ENCODE results near the gene C8G.

The C8G gene

DNA sequence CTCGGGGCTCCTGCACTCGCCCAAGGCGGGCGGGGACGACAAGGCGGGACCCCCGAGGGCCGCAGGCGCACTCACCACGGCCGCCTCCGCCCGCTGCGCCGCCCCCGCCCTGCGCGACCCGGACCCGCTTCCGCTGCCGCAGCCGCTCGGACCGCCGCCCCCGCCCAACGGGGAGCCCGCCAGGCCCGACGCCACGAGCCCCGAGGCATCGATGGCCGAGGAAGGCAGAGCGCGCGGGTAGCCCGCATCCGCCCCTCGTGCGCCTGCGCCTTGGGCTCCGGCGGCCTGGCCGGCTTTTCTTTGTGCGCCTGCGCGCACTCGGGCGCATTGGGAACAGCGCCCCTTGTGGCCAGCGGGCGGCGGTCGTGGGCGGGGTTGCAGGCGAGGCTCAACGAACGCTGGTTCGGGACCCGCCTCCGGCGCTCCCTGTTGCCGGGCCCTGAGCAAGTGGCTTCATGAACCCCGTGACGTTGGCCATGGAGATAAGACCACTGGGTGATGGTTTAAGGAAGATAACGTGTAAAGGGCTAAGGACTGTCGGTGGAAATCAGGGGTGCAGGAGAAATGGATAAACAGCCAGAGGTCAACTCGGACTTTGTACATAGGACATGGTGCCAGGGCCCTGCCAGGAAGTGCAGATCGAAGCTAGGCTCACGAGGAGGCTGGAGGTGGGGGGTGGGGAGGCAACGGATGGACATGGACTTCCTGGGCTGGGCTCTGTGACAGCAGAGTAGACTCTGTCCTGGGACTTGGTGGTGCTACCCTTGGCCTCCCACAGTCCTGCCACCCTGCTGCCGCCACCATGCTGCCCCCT lies at the start of gene C8G, which contains the start of gene FBXW5:
Gene C8G (plus strand): TSS at position 725 of the 814 bp plus-strand sequence. CDS start 78 bp downstream, at position 803.
Gene FBXW5 (minus strand): TSS at position 220 of the 814 bp plus-strand sequence. CDS start 655 bp downstream, outside the sequence.
- peak; percentile 90 to 95 for DNase-seq (ENCODE audit: low read depth in 1 of 2, low spot score in 1 of 2)

DNA sequence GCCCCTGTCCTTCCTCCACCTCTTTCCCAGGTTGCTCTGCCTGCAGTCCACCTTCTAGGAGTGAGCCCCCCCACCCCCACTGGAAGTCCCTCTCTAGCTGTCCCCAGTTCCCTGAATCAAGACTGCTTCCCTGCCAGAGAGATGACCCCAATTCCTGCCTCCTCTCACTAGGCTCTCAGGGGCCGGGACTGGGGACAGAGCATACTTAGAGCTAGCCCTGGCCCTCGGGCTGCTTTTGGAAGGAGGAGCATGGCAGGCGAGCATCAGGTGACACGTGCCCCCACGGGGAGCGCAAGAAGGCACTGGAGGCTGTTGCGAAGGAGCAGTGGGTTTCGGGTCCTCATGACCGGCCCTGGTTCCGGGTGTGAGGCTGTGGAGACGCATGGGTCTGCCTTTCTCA lies 49.0 kb upstream of the C8G start:
- no peak for DNase-seq (ENCODE audit: low read depth in 1 of 2, low spot score in 1 of 2)

DNA sequence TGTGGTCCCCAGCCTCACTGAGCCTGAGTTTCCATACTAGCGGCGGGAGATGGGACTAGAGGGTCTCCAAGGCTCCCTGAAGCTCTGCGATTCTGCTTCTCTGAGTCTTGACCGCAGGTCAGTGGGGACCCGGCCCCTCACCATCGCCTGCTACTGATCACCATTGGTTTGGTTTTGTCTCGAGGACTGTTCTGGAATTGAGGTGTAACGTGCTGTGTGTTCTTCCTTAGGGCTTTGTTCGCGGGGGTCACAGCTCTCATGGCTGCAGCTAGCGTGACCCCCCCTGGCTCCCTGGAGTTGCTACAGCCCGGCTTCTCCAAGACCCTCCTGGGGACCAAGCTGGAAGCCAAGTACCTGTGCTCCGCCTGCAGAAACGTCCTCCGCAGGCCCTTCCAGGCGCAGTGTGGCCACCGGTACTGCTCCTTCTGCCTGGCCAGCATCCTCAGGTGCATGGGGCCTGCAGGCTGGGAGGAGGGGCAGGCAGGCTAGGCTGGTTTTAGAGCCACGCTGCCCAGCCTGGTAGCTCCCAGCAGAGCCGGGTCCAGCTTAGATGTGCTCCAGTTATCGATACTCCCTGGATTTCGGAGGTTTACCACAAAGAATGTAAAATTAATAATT lies 46.5 kb upstream of the C8G start:
- no peak for DNase-seq (ENCODE audit: low read depth in 1 of 2, low spot score in 1 of 2)

DNA sequence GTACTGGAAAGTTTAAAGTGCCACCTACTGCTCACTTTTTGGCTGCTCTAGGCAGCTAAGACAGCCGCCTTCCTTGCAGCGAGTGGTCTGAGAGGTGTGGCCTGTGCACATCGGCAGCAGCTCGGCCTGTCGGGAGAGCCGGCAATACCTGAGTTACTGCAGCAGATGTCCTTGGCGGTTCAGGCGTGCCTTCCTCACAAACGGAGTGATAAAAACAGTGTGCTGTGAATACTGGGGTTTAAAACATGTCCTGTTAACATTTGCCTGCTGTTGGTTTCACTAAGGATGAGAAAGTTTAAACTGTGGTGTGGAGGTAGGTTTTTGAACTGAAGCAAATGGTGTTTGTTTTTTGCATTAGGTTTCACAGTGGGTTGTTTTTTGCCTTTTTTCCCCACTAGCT lies 45.8 kb upstream of the C8G start:
- DNase-seq (ENCODE audit: low read depth in 1 of 2, low spot score in 1 of 2): no peak

DNA sequence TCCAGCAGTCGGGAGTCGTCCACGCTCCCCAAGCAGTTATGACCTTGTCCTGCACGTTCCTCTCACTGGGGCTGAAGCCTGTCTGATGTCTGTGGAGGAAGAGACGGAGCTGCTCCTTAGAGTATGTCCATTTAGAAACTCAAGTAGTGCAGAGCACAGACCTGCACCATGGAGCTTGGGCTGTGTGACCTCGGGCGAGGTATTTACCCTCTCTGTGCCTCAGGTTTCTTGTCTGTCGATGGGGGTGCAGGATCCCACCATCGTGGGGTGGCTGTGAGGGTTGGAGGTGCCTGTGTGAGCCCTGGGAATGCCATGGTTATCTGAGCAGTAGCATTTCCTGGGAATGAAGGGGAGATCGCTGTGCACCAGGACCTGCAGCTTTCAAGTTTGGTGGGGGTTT lies 44.5 kb upstream of the C8G start:
- no peak for DNase-seq (ENCODE audit: low read depth in 1 of 2, low spot score in 1 of 2)

DNA sequence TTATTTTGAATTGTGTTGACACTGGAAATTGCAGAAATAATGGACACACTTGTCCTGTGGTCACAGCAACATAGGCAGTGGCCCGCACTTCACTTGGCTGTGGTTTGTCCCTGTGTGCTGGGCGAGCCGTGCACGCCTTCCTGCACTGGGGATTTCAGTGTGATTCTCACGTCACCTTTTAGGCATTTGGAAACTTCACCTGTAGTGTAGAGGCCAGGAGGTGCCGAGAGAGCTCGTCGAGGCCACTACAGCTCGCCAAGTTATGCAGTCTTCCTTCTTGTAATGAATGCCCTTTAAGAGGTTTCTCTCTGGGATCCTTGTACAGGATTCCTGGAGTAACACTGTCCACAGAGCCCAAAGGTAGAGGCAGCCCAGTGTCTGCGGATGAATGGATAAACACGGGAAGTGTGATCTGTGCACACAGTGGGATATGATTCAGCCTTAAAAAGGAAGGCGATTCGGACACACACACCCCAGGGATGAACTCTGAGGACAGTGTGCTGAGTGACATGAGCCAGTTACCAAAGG lies 44.0 kb upstream of the C8G start:
- no peak for DNase-seq (ENCODE audit: low read depth in 1 of 2, low spot score in 1 of 2)

DNA sequence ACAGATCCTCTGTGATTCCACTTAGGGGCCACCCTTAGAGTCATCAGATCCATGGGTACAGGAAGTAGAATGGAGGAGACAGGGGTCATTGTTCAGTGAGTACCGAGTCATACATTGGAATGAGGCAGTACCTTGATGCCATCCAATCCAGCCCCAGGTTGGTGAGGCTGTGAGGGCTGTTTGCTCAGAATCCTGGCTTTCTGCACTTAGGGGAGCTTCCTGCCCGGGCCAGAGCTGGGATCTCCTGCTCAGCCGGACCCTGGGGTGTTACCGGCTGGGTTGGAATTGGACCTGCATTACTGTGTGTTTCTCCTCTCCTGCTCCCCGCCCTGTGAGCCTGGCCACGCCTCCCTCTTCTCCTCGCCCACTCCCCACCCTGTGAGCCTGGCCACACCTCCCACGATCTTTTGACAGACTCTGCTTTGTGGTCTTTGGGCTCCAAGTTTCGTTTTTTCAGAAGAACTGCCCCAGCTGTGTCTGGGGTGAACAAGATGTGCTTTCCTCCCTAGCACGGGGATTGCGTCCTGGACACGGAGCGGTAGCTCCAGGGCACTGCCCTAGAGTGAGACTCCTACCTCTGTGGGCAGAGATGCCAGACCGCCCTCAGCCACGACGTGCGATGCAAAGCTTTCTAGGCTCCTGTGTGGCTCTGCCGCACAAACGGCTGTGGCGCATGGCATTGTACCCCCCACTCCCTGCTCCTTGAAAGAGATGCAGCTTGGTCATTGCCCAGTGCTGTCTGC lies 43.4 kb upstream of the C8G start:
- DNase-seq (ENCODE audit: low read depth in 1 of 2, low spot score in 1 of 2): peak; percentile 57 to 74

DNA sequence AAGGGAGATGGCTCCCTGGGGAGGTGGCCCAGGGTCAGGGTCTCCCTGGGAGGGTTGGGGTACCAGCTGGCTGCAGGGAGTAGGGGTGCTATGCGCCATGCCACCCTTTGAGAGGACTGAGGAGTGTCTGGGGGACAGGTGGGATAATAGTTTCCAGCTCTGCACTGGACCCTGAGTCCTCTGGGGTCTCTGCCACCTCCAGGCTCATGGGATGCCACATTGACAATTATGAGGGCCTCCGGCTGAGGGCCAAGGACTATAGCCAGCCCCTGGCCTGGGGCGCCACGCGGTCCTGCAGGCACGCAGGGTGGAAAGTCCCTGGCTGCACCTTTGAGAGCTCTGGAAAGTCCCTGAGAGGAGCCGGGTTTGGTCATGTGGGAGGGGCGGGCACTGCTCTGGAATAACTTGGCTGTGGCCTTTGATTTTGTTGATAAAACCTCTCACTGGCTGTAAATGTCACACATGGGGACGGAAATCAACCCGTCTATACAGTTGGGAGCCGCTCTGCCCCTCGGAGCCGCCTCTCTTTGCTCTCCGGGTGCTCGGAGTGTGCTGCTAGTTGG lies 42.7 kb upstream of the C8G start:
- DNase-seq (ENCODE audit: low read depth in 1 of 2, low spot score in 1 of 2): peak; percentile 70 to 89

DNA sequence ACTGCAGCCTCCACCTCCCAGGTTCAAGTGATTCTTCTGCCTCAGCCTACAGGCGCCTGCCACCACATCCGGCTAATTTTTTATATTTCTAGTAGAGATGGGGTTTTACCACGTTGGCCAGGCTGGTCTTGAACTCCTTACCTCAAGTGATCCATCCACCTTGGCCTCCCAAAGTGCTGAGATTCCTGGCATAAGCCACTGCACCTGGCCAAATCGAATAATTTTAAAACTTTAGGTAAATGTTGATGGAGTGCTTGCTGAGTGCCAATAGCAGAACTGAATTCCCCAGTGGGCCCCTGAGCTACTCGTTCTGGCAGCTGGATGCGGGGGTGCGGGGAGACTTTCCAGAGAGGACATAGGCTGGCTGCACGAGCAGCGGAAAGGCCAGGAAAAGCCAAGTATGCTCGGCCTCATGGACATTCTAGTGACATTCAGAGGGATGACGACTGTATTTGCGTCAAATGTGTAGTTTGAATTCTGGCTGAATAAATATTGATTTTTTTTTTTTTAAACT lies 41.9 kb upstream of the C8G start:
- DNase-seq (ENCODE audit: low read depth in 1 of 2, low spot score in 1 of 2): no peak

DNA sequence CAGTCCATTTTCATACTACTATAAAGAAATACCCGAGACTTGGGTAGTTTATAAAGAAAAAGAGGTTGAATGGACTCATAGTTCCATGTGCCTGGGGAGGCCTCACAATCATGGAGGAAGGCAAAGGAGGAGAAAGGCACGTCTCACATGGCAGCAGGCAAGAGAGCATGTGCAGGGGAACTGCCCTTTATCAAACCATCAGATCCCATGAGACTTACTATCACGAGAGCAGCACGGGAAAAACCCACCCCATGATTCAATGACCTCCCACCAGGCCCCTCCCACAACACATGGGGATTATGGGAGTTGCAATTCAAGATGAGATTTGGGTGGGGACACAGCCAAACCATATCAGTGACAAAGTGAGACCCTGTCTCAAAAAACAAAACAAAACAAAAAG lies 38.8 kb upstream of the C8G start:
- DNase-seq (ENCODE audit: low read depth in 1 of 2, low spot score in 1 of 2): no peak

DNA sequence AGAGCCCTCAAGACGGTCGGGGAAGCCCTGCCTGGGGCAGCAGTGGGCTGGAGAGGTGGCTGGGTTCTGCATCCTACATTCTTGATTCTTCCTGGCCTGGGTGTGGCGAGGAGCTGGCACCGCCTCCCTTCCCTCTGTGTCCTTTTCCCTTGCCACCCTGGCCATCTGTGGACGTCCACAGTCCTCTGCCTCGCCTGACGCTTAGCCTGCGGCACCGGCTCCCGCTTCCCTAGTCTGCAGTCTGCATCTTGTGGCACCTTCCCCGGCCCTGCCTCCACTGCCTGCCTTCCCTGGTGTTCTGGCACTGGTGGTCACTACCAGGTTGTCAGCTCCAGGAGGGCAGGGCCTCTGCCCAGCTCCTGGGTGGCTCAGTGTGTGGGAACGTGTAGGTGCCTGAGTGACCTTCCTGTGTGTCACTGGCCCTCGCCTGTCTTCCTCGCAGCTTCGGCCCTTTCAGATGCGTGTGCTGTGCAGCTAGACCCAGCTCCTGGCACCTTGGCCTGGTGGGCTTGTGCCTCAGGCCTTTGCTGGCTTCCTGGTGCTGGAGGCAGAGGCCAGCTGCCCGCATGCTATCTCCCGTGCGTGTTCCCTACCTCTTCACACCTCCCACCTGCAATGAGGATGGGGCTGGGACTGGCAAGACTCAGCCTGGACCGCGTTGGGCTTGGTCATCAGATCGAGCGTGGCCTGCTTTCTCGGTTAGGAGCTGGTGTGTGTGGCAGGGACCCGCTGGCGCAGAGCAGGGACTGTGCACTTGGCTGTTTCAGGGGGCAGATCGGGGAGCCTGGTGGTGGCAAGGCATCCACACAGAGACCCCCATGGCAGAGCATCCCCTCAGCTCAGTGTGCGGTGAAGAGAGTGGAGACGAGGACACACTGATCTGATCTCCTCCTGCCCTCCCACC lies 37.8 kb upstream of the C8G start:
- DNase-seq (ENCODE audit: low read depth in 1 of 2, low spot score in 1 of 2): no peak

DNA sequence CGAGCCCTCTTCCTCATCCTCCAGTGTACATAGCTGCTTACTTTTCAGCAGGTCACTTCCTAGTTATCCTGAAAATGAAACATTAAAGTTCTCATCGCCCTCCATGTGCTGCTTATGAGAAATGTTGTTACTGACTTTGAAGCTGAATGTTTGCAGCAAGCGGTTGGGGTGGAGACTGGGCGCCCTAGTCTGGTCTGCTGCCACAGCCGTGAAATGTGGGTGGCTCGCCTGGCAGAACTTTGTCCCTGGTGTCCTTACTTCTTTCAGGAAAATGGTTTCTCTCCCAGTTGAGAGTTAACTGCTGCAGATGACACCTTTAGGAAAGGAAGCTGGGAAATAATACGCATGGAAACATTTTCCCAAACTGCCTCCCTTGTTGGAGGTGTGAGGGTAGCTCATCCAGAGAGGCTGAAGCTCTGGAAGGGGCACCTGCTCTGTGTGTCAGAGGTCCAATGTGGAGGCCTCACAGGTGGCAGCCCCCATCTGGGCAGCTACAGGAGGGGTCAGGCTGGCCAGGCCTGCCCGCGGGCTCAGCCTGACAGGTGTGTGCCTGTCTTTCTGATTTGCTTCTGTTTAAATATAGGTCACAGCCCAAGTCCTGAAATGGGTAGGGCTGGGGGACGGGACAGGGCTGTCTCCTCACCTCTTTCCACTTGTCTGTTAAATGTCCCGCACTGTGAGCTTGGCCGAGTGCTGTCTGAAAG lies 34.7 kb upstream of the C8G start:
- no peak for DNase-seq (ENCODE audit: low read depth in 1 of 2, low spot score in 1 of 2)

DNA sequence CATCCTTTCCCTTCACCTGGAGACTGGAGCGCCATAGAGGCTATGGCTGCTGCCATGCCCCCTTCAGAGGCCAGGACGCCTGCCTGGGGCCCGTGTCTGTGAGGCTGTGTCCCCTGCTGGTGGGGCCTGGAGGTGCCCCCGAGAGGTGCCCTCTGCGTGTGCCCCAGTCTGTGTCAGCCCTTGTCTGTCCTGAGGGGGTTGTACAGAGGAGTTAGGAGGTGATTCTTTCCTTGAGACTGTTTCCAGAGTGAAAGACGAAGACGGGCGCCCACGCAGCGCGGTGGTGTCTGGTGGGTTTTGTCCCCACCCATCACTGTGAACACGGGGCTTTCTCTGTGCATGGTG lies 34.2 kb upstream of the C8G start:
- DNase-seq (ENCODE audit: low read depth in 1 of 2, low spot score in 1 of 2): no peak

DNA sequence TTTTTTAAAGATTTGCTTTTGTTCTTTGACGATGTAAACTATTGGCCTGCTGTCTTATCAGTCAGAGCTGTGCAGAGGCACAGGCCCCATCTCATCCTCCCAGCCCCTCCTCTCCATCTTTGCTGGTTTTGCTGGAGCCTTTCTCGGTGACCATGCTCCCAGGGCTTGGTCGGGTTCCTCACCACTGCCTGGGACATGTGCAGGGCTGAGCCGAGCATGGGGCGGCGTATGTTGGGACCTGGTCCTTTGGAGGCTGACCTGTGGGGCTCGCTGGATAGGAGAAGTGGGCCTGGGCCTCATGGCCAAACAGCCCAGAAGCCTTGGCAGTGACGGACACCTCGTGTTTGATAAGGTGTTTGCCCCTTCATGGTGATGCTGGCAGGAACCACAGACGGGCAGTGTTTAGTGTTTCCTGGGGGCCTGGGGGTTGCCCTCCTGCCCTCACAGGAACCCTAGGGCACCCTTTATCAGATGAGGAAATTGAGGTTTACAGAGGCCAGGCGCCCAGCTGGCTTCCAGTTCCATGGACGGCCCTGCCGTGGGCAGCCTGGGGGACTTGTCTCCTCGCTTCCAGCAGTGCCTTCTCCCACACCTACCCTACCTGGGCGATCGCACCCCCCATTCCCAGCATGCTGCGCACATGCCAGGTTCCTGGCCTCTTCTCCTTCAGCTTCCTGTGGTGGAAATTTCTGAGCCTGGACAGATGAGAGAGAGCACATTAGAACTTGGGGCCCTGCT lies 31.2 kb upstream of the C8G start:
- no peak for DNase-seq (ENCODE audit: low read depth in 1 of 2, low spot score in 1 of 2)

DNA sequence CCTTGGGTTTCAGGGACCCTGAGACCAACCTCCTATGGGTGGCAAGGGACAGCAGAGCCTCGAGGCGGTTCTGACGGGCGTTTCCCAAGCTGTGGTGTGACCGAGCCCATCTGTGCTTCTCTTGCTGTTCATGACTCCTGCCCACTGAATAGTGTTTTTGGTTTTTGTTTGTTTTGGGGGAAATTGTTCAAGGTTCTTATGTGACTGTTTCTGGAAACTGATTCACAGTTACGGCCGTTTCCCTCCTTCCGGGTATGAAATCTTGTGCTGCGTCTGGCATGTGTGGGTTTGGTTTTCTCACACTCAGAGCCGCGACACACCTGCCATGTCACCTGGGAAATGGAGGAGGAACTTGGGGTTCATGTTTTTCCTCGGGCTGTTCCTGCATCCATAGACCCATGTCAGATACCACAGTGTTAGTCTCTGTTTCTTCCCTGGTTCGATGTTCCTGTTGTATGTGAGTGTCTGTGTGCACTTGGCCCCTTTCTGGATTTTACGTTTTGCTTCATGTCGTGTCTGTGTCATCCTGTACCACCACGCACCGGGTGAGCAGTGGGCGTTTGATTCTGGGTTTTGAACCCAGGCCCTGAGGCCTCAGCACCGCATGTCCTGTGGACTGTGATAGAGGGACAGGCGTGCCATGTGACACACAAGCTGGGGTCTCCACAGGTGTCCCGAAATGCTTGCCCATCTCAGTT lies 29.3 kb upstream of the C8G start:
- no peak for DNase-seq (ENCODE audit: low read depth in 1 of 2, low spot score in 1 of 2)

DNA sequence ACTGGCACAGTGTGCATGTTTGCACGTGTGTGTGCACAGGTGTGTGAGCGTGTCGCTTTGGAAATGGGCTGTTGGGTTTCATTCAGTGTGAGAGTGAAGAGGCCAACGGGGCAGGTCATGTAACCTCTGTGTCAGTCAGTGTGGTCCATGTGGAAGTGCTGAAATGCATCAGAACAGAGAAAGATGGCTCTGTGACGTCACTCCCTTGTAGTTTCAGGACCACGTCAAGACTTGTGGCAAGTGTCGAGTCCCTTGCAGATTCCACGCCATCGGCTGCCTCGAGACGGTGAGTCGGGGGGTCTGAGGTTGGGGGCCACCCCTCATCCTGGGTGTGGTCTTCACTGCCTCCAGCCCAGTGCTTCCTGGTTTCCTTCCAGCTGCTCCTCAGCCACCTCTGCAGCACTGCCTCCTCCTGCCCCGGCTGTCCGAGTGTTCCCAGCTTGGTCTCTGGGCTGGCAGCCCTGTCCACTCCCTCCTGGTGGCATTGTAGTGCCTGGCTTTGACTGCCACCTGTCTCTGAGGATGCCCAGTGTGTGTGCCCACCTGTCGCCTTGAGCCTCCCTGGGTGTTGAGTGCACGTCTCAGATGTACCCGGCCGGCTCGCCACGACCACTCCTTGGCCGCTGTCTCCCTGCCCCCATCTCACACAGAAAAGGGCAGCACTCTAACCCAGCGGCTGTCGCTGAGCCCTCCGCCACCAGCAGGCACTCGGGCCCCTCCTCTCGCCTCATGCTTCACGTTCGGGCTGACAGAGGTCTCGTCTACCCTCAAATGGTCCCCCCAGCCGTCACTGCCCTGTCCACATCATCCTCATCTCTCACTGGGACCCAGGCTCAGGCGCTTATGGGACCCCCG lies 28.5 kb upstream of the C8G start:
- DNase-seq (ENCODE audit: low read depth in 1 of 2, low spot score in 1 of 2): no peak

DNA sequence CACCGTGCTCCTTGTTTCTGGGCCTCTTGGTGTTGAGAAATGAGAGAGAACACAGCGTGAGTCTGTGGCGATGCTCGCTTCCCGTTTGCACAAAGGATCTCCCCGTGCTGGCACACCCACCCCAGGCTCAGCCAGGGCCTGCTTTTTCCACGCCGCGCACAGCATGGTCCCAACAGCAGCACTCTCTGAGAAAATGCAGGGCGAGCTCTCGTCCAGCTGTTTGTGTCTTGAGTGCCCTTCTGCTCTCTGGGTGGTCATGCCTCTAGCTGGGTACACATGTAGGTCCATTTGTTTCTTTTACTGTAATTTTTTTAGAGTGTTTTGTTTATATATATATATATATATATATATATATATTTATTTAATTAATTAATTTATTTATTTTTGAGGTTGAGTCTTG lies 27.1 kb upstream of the C8G start:
- DNase-seq (ENCODE audit: low read depth in 1 of 2, low spot score in 1 of 2): no peak

Measured in activated CD4-positive, alpha-beta T cell treated with anti-CD3 and anti-CD28 coated beads, Interleukin-2, amount 50 U/mL, for 24 hours (primary cell).